ENCODE measurements around the gene DIP2C.

GRCh38 chr10:381805-382204 lies 307.7 kb downstream of the DIP2C start:
- TF ChIP-seq CTCF (IDR thresholded peaks at IDR 0.05) (no peak), POLR2A (IDR thresholded peaks at IDR 0.05) (no peak), POLR2AphosphoS5 (IDR thresholded peaks at IDR 0.05) (no peak)

All from prostate gland (tissue), 2 donors.